GM18499 (cell line): ENCODE measurements around the gene KIF24.
"Not testable (repeated sequence)": the region's sequence is repeated elsewhere in the genome, so short reads cannot be mapped to it uniquely, and the experiment has no call there.

Experiments
- ATAC-seq: cut with Tn5 transposase; IDR thresholded peaks from one replicate; pipeline ENCODE4 v1.9.1; 2021; ENCODE audit warnings: moderate number of reproducible peaks; ENCODE audit not compliant: insufficient read depth, unreplicated experiment

The KIF24 gene

DNA sequence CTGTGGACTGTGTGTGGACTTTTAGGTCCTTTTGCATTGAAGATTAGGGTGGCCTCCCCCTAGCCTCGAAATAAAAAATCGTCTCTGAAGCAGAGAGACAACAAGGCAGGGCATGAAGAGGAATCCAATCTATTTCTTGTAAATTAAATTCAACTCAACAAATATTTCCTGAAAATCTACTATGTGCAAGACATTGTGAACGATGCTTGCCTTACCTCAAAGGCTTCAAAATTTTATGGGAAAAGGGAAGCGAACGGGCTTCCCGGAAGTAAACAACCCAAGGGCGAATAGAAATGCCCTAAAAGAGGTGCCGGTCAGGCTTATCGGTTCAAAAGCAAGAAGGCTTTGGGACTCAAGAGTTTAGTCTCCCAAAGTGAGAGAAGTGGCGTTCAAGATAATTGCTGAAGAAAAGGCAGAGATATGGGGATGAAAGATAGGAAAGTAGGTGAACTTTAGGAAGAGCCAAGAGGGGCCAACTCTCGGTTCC, 525 bp downstream of the KIF24 start:
- no peak for ATAC-seq

DNA sequence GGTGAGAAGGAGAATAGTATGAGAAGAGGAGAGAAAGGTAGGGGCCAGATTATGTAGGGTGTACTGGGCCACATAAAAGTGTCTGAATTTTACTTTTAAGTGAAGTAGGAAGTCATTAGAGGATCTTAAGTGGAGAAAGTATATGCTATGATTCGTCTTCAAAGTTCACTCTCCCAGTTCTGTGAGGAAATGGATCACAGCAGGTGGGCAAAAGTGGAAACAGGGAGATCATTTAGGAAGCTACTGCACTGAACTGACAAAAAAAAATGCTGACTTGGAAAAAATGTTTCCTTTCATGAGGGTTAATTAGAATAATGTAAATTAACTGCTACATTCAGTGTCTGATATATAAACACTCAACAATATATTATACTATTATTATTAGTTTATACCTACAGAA, 2.4 kb downstream of the KIF24 start:
- no peak for ATAC-seq

DNA sequence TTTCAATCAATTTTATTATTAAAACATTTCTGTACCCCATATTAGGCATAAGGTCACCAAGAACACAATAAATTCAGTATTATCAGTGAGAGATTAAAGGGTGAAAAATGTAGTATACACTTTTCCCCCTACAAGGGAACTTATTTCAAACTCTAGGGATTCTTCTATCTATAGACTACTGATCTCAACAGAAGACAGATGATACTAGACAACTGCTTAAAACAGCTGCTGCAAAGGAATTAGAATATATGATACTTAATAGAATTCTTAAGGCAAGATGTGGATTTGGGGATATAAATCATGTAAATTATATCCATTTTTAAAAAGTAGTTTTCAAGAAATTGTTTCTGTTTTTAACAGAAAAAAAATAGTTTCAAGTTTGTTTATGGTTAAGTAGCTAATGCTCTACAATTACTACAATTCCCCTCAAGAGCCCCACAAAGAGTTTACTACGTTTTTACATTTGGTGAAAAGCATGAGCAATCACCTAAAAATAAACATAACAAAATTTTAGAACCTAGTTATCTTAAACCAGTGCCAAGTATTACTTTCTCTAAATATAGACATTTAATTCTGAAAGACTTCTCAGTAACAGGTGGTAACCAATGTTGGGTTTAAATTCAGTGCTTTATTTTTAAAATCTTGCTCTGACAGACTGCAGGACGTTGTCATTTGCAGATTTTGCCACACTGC, 6.0 kb downstream of the KIF24 start:
- no peak for ATAC-seq

DNA sequence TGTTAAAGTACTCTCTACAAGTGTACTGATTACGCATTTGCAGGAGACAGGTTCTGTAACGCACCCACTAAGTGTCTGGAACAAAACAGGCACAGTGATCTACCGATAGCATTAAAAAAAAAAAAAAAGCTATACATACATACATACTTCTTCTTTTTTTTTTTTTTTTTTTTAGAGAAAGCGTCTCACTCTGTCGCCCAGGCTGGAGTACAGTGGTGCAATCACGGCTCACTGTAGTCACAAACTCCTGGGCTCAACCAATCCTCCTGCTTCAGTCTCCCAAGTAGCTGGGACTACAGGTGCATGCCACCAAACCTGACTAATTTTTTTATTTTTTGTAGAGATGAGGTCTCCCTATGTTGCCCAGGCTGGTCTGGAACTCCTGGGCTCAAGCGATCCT, 7.6 kb downstream of the KIF24 start:
- ATAC-seq = no peak

DNA sequence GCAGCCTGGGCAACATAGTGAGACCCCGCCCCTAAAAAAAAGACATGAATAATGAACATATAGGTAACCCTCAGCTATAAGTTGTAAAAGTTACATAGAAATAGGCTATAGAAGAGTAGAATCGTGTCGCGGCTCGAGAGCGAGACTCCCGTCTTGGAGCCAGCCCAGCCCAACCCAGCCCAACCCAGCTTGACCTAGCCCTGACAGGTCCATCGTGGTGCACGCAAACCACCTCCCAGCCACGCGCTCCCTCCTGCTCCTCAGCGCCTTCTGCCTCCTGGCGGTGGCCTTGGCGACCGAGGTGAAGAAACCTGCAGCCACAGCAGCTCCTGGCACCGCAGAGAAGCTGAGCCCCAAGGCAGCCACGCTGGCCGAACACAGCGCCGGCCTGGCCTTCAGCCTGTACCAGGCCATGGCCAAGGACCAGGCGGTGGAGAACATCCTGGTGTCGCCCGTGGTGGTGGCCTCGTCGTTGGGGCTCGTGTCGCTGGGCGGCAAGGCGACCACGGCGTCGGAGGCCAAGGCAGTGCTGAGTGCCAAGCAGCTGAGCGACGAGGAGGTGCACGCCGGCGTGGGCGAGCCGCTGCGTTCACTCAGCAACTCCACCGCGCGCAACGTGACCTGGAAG, 10.8 kb downstream of the KIF24 start:
- ATAC-seq = no peak

DNA sequence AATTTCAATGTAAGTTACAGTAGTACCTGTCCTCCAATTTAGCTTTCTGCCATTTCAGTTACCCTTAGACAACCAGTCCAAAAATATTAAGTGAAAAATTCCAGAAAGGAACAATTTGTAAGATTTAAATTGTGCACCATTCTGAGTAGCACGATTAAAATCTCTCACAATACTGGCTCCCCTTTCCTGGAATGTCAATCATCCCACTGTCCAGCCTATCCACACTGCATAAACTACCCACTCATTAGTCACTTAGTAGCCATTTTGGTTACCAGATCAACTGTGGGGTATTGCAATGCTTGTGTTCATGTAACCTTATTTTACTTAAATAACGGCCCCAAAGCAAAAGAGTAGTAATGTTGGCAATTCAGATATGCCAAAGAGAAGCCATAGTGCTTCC, 11.6 kb downstream of the KIF24 start:
- ATAC-seq = no peak

DNA sequence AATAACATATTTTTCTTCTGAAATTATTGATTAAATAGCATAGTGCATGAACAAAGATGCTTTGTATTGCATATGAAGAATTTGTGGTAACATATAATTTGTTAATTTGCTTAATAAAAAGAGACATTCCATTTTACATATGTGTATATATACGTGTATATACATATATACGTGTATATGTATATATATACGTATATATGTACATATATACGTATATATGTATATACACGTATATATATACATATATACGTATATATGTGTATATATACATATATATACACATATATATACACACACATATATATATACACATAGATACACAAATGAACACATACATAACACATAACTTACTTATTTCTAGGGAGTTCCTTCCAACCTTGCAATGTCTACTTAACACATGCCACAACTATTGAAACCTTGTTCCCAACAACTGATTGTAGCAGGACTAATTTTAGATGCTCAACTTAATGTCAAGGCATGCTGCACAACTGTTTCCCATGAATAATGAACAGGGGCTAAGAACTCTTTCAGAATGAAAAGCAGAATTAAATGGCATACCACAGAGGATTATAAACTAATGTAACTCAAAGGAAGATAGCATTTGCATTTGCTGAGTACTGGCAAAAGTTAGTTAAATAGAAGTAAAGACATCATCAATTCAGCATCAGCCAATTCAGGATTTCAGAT, 17.4 kb downstream of the KIF24 start:
- no peak for ATAC-seq

DNA sequence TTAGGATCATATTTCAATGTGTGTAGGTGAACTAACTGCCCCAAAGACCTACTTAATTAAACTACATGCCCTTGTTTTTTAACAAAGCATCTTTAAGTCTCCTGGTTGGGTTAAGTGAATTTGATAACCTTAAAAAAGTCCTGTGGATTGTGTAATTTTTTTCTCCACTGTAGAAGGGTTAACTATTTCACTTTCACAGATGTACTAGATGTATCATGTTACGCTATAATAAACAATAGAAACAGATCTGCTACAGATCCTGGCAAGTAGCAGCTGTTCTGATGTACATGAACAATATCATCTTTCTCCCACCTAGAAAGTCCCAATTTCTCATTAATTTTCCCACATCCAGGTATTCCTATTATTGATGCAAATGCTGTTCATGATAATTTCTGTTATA, 18.9 kb downstream of the KIF24 start:
- no peak for ATAC-seq

DNA sequence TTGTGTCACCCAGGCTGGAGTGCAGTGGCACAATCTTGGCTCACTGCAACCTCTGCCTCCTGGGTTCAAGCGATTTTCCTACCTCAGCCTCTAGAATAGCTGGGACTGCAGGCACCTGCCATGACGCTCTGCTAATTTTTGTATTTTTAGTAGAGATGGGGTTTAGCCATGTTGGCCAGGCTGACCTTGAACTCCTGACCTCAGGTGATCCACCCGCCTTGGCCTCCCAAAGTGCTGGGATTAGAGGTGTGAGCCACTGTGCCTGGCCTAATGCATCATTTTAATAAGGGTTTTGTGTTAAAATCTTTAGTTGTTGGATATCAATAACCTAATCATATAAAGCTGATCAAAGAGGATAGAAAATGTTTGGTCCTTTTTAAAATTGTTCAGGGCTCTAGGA, 20.8 kb downstream of the KIF24 start:
- not testable (repeated sequence) for ATAC-seq

DNA sequence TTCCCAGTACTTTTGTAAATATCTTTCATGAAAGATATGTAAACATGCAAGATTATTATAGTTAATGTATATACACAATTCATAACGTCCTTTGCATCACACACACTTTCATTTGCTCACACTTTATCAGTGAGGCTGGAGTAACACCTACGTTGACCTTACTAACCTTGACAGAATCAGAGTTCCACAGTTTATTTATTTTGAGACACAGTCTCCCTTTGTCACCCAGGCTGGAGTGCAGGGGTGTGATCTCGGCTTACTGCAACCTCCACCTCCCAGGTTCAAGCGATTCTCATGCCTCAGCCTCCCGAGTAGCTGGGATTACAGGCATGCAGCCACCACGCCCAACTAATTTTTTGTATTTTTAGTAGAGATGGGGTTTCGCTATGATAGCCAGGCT, 28.0 kb downstream of the KIF24 start:
- not testable (repeated sequence) for ATAC-seq

DNA sequence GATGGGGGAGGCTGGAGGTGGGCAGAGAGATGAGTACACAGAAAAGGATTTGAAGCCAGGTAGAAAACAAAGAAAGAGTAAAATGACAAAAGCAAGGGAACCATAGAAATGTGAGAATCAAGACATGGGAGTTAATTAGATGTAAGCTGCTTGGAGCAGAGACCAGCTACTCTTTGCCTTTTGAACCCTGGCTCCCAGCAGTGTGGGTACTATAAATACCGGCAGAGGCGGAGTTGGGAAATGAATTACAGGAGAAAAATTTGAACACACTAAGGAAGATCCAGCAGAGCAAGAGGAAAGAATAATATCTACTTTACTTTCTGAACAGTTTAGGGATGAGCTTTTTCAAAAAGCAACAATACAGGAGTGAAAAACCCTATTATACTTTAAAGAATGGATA, 36.5 kb downstream of the KIF24 start:
- ATAC-seq = no peak

DNA sequence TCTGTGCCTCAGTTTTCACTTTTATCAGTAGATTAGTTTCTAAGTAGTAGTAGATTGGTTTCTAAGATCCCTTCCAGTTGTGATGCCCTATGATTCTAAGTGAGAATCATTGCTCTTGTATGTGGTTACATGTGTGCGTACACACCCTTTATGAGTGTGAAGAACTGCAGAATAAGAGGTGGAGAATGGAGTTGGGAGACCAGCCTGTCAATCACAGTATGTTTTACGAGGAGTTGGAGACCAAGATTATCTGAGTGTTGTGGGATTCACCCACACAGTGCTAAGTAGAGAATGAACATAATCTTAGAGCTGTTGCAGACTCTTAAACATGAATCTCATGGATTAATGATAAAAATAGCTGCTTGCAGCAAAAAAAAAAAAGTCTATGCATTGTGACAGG, 37.6 kb downstream of the KIF24 start:
- ATAC-seq = no peak

DNA sequence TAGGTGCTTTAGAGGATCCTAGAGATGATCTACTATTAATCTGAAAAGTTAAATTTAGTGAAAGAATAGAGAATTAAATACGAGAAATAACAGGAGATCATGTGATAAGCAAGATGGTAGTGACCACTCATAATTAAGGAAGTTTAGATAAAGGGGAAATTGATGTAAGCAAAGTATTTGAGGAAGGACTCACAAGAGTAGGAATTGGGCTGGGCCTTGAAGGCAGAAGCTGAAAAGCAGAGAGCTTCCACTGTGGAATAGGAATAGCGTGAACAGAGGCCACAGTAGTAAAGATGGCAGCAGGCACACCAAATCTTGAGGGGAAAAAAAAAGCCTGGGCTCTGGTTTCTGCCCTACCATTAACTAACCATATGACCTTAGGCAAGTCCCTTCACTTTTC, 38.0 kb downstream of the KIF24 start:
- ATAC-seq = no peak

DNA sequence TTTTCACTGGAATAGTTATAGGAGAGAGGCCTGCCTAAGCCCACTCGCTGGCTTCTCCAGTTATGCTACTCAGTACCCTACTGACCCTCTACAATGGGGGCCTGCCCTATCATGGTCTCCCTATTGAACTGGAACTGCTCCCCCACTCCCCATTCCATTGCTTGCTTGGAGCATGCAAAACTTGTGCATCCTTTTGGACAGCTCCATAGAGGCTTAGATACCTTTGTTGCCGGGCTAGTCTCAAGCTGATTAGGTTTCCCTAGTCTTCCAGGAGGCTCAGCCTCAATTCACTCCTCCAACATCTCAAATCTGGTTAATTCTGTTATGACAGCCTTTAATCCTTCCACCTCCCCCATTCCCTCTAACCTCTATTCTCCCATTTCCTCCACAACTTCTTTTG, 39.9 kb downstream of the KIF24 start:
- no peak for ATAC-seq

DNA sequence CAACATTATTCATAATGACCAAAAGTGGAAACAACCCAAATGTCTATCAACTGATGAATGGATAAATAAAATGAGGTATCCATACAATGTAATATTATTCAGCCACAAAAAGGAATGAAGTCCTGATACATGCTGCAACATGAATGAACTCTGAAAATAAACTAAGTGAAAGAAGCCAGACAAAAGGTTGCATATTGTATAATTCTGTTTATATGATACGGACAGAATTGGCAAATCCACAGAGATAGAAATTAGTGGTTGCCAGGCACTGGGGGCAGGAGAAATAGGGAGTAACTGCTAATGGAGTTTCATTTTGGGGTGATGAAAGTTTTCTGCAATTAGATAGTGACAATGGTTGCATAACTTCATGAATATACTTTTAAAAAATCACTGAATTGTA, 47.0 kb downstream of the KIF24 start:
- ATAC-seq = no peak

DNA sequence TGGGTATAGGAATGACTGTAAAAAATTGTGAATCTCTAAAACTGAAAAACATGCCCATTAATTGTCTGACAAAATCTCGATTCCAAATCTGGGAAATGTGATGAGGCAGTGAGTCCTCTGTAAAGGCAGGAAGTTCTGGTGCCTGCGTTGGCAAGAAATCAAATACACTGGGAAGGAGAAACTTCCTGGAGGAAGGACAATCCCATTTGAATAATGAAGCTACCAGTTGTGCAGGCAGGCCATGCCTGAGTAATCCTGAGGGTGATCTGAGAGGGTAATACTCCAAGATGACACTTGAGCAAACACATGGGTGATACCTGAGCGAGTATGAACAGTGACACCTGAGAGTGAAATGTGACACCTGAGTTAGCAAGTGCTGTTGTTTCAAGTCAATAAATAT, 49.7 kb downstream of the KIF24 start:
- ATAC-seq = no peak
